DMS 273 (cell line): Measurements from ENCODE around the gene RFX2.
"Not testable (repeated sequence)": the region's sequence is repeated elsewhere in the genome, so short reads cannot be mapped to it uniquely, and the experiment has no call there.

Source experiments
- DNase-seq: peaks from one replicate; lab custom pipeline; 2025; ENCODE audit not compliant: unreplicated experiment; lab: John Stamatoyannopoulos, UW

The RFX2 gene

GRCh38 chr19:5993648-5994358, 116.5 kb downstream of the RFX2 start:
- no peak for DNase-seq

- DNase-seq: no peak
These were observed 117.1 kb downstream of the RFX2 start for GRCh38 chr19:5993201-5993600.

GRCh38 chr19:5992756-5993155, 117.5 kb downstream of the RFX2 start:
- no peak for DNase-seq

- DNase-seq: no peak
These were observed 119.0 kb downstream of the RFX2 start for GRCh38 chr19:5991244-5991838.

GRCh38 chr19:5990289-5990797, 120.0 kb downstream of the RFX2 start:
- DNase-seq: peak; percentile 83

GRCh38 chr19:5989388-5990074, 120.8 kb downstream of the RFX2 start:
- no peak for DNase-seq

GRCh38 chr19:5988517-5989387, 121.5 kb downstream of the RFX2 start:
- peak; percentile 53 for DNase-seq

- DNase-seq: peak; percentile 92
These were observed 123.1 kb downstream of the RFX2 start for GRCh38 chr19:5987077-5987818.

GRCh38 chr19:5985837-5986236, 124.5 kb downstream of the RFX2 start:
- DNase-seq: not testable (repeated sequence)

- DNase-seq: no peak
These were observed 125.1 kb downstream of the RFX2 start for GRCh38 chr19:5985098-5985783.

GRCh38 chr19:5984600-5984999, 125.7 kb downstream of the RFX2 start:
- DNase-seq: no peak

- no peak for DNase-seq
These were observed 126.8 kb downstream of the RFX2 start for GRCh38 chr19:5983367-5983955.

- no peak for DNase-seq
These were observed 131.4 kb downstream of the RFX2 start for GRCh38 chr19:5978606-5979552.

GRCh38 chr19:5977785-5978605, 132.3 kb downstream of the RFX2 start, which contains the start of gene RANBP3:
Gene RANBP3, minus strand, starts transcription at chr19:5978140. Its CDS starts 58 bp downstream, at chr19:5978082.
- peak; percentile 100 for DNase-seq

- DNase-seq: peak; percentile 61
These were observed 133.0 kb downstream of the RFX2 start for GRCh38 chr19:5977222-5977784.

- no peak for DNase-seq
These were observed 133.5 kb downstream of the RFX2 start for GRCh38 chr19:5976768-5977167.

- DNase-seq: no peak
These were observed 134.9 kb downstream of the RFX2 start for GRCh38 chr19:5975388-5975728.
